Measurements from ENCODE around the gene TLE1. TPM values are rescaled to one million over a fixed set of nuclear protein-coding genes. Genes with fewer than 3 reads are reported as not detected.

Gene TLE1
- total RNA-seq, 1 experiment from 2014 or later, result 97.7 TPM

DNA sequence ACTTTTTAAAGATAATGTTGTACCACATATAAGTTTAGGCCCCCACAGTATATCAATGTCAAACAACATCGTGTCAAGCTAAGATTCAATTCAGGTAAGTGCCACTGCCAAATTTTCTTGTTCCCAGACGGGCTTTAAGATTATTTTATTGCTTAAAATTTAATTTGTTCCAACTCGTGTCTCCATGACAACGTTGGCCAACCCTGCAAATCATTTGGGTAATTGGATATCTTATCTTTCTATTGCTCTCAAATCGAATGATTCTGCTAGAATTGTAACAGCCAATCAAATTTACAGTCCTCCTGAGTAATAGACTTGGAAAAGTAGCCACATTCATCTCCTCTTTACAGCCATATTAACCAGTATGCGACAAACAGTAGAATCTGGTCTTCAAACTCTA is 19.5 kb downstream of the TLE1 start (continued):
- TF ChIP-seq, protein P1, sequence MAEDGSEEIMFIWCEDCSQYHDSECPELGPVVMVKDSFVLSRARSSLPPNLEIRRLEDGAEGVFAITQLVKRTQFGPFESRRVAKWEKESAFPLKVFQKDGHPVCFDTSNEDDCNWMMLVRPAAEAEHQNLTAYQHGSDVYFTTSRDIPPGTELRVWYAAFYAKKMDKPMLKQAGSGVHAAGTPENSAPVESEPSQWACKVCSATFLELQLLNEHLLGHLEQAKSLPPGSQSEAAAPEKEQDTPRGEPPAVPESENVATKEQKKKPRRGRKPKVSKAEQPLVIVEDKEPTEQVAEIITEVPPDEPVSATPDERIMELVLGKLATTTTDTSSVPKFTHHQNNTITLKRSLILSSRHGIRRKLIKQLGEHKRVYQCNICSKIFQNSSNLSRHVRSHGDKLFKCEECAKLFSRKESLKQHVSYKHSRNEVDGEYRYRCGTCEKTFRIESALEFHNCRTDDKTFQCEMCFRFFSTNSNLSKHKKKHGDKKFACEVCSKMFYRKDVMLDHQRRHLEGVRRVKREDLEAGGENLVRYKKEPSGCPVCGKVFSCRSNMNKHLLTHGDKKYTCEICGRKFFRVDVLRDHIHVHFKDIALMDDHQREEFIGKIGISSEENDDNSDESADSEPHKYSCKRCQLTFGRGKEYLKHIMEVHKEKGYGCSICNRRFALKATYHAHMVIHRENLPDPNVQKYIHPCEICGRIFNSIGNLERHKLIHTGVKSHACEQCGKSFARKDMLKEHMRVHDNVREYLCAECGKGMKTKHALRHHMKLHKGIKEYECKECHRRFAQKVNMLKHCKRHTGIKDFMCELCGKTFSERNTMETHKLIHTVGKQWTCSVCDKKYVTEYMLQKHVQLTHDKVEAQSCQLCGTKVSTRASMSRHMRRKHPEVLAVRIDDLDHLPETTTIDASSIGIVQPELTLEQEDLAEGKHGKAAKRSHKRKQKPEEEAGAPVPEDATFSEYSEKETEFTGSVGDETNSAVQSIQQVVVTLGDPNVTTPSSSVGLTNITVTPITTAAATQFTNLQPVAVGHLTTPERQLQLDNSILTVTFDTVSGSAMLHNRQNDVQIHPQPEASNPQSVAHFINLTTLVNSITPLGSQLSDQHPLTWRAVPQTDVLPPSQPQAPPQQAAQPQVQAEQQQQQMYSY (CRISPR knock-in tag; IDR thresholded peaks at IDR 0.05), result no peak
- TF ChIP-seq, protein P2, sequence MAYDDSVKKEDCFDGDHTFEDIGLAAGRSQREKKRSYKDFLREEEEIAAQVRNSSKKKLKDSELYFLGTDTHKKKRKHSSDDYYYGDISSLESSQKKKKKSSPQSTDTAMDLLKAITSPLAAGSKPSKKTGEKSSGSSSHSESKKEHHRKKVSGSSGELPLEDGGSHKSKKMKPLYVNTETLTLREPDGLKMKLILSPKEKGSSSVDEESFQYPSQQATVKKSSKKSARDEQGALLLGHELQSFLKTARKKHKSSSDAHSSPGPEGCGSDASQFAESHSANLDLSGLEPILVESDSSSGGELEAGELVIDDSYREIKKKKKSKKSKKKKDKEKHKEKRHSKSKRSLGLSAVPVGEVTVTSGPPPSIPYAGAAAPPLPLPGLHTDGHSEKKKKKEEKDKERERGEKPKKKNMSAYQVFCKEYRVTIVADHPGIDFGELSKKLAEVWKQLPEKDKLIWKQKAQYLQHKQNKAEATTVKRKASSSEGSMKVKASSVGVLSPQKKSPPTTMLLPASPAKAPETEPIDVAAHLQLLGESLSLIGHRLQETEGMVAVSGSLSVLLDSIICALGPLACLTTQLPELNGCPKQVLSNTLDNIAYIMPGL (CRISPR knock-in tag; IDR thresholded peaks at IDR 0.05), result no peak
- no peak for TF ChIP-seq FOXJ3 (CRISPR knock-in tag; IDR thresholded peaks at IDR 0.05; ENCODE audit: borderline replicate concordance)
- TF ChIP-seq, protein P3, sequence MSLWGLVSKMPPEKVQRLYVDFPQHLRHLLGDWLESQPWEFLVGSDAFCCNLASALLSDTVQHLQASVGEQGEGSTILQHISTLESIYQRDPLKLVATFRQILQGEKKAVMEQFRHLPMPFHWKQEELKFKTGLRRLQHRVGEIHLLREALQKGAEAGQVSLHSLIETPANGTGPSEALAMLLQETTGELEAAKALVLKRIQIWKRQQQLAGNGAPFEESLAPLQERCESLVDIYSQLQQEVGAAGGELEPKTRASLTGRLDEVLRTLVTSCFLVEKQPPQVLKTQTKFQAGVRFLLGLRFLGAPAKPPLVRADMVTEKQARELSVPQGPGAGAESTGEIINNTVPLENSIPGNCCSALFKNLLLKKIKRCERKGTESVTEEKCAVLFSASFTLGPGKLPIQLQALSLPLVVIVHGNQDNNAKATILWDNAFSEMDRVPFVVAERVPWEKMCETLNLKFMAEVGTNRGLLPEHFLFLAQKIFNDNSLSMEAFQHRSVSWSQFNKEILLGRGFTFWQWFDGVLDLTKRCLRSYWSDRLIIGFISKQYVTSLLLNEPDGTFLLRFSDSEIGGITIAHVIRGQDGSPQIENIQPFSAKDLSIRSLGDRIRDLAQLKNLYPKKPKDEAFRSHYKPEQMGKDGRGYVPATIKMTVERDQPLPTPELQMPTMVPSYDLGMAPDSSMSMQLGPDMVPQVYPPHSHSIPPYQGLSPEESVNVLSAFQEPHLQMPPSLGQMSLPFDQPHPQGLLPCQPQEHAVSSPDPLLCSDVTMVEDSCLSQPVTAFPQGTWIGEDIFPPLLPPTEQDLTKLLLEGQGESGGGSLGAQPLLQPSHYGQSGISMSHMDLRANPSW (CRISPR knock-in tag; conservative IDR thresholded peaks at IDR 0.05; ENCODE audit: low read depth), result no peak
- TF ChIP-seq ZNF263 (CRISPR knock-in tag; IDR thresholded peaks at IDR 0.05; ENCODE audit: low read depth), result no peak
- no peak for TF ChIP-seq CBFB (CRISPR knock-in tag; IDR thresholded peaks at IDR 0.05; ENCODE audit: low read depth)

DNA sequence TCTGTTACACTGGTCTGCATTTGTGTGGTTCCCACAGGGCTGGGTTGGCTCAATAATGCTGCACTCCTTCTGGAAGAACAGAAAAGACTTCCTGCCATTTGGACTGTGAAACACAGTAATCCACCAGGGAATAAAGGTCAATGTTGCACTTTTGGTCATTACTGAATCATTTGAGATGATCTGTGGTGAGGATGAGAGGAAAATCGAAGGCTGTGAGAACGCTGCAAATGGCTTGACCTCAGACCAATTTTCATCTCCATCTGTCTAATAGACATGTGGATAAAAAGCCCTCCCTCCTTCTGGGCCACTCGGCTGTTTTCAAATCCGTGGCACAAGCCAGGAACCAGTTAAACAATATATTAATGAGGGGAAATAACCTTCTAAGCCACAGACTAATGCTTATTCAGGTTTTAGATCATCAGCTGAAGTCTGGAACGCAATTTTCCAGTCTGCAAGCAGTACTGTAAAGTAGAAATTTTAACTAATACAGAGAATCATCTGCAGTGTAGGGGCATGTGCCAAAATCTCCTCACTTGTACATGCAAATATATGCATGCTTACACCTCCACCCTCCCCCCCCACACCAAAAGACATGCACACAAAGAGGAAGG is 20.2 kb downstream of the TLE1 start:
- peaks cover 34% of the 10 kb centered on the region for H3K36me3 Mint-ChIP-seq
- no peaks in the 10 kb centered on the region for H3K27me3 Mint-ChIP-seq (ENCODE audit: low read depth)
- ChIA-PET POLR2A (no interaction called here), CTCF (no interaction called here)
- peak overlapping the region; percentile 73 for H3K27ac Mint-ChIP-seq
- no peak overlapping the region for H3K4me3 Mint-ChIP-seq
- ATAC-seq (no peak), DNase-seq (ENCODE audit: low spot score) (no peak)
- peaks cover 79% of the 10 kb centered on the region for H3K4me1 Mint-ChIP-seq
- no peaks in the 10 kb centered on the region for H3K9me3 Mint-ChIP-seq
- TF ChIP-seq ZBTB21 (CRISPR knock-in tag; IDR thresholded peaks at IDR 0.05; ENCODE audit: borderline replicate concordance) (no peak), OVOL2 (CRISPR knock-in tag; IDR thresholded peaks at IDR 0.05; ENCODE audit: borderline replicate concordance) (no peak), RELA (CRISPR knock-in tag; IDR thresholded peaks at IDR 0.05; ENCODE audit: borderline replicate concordance) (no peak), ZNF317 (CRISPR knock-in tag; IDR thresholded peaks at IDR 0.05; ENCODE audit: borderline replicate concordance, low read depth) (no peak), IRF2 (CRISPR knock-in tag; IDR thresholded peaks at IDR 0.05; ENCODE audit: borderline replicate concordance, low read depth) (no peak)
- TF ChIP-seq, protein P4, sequence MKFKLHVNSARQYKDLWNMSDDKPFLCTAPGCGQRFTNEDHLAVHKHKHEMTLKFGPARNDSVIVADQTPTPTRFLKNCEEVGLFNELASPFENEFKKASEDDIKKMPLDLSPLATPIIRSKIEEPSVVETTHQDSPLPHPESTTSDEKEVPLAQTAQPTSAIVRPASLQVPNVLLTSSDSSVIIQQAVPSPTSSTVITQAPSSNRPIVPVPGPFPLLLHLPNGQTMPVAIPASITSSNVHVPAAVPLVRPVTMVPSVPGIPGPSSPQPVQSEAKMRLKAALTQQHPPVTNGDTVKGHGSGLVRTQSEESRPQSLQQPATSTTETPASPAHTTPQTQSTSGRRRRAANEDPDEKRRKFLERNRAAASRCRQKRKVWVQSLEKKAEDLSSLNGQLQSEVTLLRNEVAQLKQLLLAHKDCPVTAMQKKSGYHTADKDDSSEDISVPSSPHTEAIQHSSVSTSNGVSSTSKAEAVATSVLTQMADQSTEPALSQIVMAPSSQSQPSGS (CRISPR knock-in tag; IDR thresholded peaks at IDR 0.05; ENCODE audit: borderline replicate concordance, low read depth), result no peak

DNA sequence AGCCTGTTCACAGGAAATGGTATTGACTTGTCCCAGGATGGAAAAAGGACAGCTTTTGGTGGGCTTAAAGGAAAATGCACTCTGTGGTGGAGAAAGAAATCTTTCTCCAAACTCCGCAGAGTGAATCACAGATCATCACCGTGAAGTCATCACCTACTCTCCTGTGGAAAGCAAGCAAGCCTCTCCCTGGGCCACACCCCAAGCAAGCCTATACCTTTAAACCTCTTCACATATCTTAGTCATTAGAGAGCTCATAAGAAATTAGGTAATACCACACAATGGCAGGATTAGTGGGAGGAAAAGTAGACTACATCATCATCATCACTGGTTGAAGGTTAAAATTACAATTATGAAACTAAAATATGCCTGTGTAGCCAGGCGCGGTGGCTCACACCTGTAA is 23.2 kb downstream of the TLE1 start:
- H3K4me1 Mint-ChIP-seq, result peaks cover 85% of the 10 kb centered on the region
- CTCF ChIA-PET, result interaction anchor here (1.0 to 2.0 kb wide), 3 partner anchors 18 to 940 kb away, joined by 3 to 6 read pairs (median 3); no protein-coding TSS in a partner anchor
- TF ChIP-seq TEAD1 (CRISPR knock-in tag; IDR thresholded peaks at IDR 0.05) (no peak), ZNF121 (CRISPR knock-in tag; IDR thresholded peaks at IDR 0.05) (peak; percentile 58; the same call in 1 of the 2 replicates), CREB1 (CRISPR knock-in tag; IDR thresholded peaks at IDR 0.05) (no peak)
- TF ChIP-seq, protein P5, sequence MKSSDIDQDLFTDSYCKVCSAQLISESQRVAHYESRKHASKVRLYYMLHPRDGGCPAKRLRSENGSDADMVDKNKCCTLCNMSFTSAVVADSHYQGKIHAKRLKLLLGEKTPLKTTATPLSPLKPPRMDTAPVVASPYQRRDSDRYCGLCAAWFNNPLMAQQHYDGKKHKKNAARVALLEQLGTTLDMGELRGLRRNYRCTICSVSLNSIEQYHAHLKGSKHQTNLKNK (CRISPR knock-in tag; IDR thresholded peaks at IDR 0.05), result no peak
- POLR2A ChIA-PET, result interaction anchor here (0.8 to 1.2 kb wide), 2 partner anchors 13 to 44 kb away, joined by 3 to 4 read pairs; no protein-coding TSS in a partner anchor
- no peaks in the 10 kb centered on the region for H3K27me3 Mint-ChIP-seq (ENCODE audit: low read depth)
- no peaks in the 10 kb centered on the region for H3K9me3 Mint-ChIP-seq
- DNase-seq (ENCODE audit: low spot score) (no peak), ATAC-seq (peak; percentile 38)
- peak overlapping the region; percentile 39 for H3K4me3 Mint-ChIP-seq
- peak overlapping the region; percentile 88 for H3K27ac Mint-ChIP-seq
- H3K36me3 Mint-ChIP-seq, result peaks cover 34% of the 10 kb centered on the region
